Neural progenitor cell (in vitro differentiated cells): ENCODE data around the gene CTSC.

Experiments used
- EZH2 ChIP-seq: fragments of 200-600 bp; sonication (generic); IDR thresholded peaks from 2 replicates; pipeline ENCODE4 v1.6.1; 2017; ENCODE audit warnings: antibody characterized with exemption, mild to moderate bottlenecking, moderate library complexity
- TF ChIP-seq, protein P1 (sequence below): fragments of 200-600 bp; sonication (generic); IDR thresholded peaks from 2 replicates; pipeline ENCODE4 v1.5.1; 2017; ENCODE audit warnings: antibody characterized with exemption, mild to moderate bottlenecking

DNA sequence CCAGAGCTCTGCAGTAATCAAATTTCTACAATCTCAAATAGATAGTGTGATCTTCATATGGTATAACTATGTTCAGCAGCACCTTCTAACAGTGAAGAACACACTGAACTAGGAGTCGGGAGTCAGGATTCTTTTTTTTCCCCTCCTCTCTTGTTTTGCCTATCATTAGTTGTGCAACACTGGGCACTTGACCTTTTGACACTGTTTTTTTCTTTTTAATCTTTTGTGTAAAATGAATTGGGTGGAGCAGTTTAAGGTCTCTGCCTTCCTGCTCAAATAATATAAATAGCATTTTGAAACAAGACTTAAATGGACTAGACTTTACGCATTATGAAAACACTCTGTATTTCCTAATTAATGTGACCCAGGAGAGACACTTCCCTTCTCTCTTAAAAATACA, 39.7 kb downstream of the CTSC start:
- TF ChIP-seq EZH2 = no peak
- TF ChIP-seq, protein P1, sequence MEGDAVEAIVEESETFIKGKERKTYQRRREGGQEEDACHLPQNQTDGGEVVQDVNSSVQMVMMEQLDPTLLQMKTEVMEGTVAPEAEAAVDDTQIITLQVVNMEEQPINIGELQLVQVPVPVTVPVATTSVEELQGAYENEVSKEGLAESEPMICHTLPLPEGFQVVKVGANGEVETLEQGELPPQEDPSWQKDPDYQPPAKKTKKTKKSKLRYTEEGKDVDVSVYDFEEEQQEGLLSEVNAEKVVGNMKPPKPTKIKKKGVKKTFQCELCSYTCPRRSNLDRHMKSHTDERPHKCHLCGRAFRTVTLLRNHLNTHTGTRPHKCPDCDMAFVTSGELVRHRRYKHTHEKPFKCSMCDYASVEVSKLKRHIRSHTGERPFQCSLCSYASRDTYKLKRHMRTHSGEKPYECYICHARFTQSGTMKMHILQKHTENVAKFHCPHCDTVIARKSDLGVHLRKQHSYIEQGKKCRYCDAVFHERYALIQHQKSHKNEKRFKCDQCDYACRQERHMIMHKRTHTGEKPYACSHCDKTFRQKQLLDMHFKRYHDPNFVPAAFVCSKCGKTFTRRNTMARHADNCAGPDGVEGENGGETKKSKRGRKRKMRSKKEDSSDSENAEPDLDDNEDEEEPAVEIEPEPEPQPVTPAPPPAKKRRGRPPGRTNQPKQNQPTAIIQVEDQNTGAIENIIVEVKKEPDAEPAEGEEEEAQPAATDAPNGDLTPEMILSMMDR = no peak
